ENCODE results near the gene F2RL3. TPM values are rescaled to one million over a fixed set of nuclear protein-coding genes. Genes with fewer than 3 reads are reported as not detected.

Gene F2RL3
- total and polyA plus RNA-seq, 12 donors, result 0.13 to 8.3 (median 1.3) TPM

GRCh38 chr19:16856091-16856490 lies 32.7 kb upstream of the F2RL3 start:
- H3K36me3 ChIP-seq, result peaks cover 6 to 88% (median 32%) of the 10 kb centered on the region in 9 donors
- DNase-seq (no peak), ATAC-seq (peak in 1 of 8 donors; percentile 29)
- WGBS, 2 donors, result 86 to 88% methylated on average over 9 of the region's 9 CpGs
- TF ChIP-seq, protein P1, sequence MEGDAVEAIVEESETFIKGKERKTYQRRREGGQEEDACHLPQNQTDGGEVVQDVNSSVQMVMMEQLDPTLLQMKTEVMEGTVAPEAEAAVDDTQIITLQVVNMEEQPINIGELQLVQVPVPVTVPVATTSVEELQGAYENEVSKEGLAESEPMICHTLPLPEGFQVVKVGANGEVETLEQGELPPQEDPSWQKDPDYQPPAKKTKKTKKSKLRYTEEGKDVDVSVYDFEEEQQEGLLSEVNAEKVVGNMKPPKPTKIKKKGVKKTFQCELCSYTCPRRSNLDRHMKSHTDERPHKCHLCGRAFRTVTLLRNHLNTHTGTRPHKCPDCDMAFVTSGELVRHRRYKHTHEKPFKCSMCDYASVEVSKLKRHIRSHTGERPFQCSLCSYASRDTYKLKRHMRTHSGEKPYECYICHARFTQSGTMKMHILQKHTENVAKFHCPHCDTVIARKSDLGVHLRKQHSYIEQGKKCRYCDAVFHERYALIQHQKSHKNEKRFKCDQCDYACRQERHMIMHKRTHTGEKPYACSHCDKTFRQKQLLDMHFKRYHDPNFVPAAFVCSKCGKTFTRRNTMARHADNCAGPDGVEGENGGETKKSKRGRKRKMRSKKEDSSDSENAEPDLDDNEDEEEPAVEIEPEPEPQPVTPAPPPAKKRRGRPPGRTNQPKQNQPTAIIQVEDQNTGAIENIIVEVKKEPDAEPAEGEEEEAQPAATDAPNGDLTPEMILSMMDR (IDR thresholded peaks at IDR 0.05), result no peak
- H3K4me3 ChIP-seq, result no peak overlapping the region
- H3K27ac ChIP-seq, result no peak overlapping the region
- H3K27me3 ChIP-seq, result no peaks in the 10 kb centered on the region
- H3K4me1 ChIP-seq, result no peaks in the 10 kb centered on the region
- intact Hi-C loops (cut with DNase I), result no loop called here
- no peaks in the 10 kb centered on the region for H3K9me3 ChIP-seq

- H3K36me3 ChIP-seq, result peaks cover 0 to 88% (median 25%) of the 10 kb centered on the region in 9 donors
- intact Hi-C loops (cut with DNase I), result no loop called here
- 97% methylated on average over 7 of the region's 7 CpGs for WGBS, 2 donors
Measured at GRCh38 chr19:16859626-16860025, 29.2 kb upstream of the F2RL3 start.

GRCh38 chr19:16860118-16860517 lies 28.7 kb upstream of the F2RL3 start:
- TF ChIP-seq, protein P1 (IDR thresholded peaks at IDR 0.05), result no peak
- ATAC-seq (no peak), DNase-seq (no peak)
- Histone ChIP-seq H3K4me1 (peaks cover 0 to 14% (median 0%) of the 10 kb centered on the region in 9 donors), H3K9me3 (no peaks in the 10 kb centered on the region), H3K27ac (no peak overlapping the region), H3K4me3 (no peak overlapping the region), H3K27me3 (no peaks in the 10 kb centered on the region), H3K36me3 (peaks cover 0 to 88% (median 22%) of the 10 kb centered on the region in 9 donors)
- WGBS, 2 donors, result 94 to 95% methylated on average over 20 of the region's 20 CpGs
- intact Hi-C loops (cut with DNase I), result no loop called here

More at GRCh38 chr19:16859626-16860025, 29.2 kb upstream of the F2RL3 start:
- Histone ChIP-seq H3K27me3 (no peaks in the 10 kb centered on the region), H3K9me3 (no peaks in the 10 kb centered on the region), H3K4me1 (peaks cover 0 to 14% (median 0%) of the 10 kb centered on the region in 9 donors), H3K4me3 (no peak overlapping the region), H3K27ac (no peak overlapping the region)
- TF ChIP-seq, protein P1 (IDR thresholded peaks at IDR 0.05), result no peak
- DNase-seq (no peak), ATAC-seq (no peak)

DNA sequence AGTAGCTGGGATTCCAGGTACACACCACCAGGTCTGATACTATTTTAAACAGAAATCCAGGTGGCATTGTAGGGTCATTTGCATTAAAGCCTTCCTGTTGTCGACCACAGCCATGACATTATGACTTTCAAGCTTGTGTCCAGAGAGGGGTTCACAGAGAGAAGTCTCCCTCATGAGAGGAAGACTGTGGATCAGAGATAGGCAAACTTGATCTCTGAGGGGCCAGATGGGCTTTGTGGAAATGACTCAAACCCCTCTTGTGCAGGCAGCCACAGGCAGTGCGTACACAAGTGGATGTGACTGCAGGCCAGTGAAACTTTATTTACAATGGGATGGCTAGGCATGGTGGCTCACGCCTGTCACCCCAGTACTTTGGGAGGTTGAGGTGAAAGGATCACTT lies 27.8 kb upstream of the F2RL3 start:
- Histone ChIP-seq H3K4me1 (peaks cover 0 to 14% (median 0%) of the 10 kb centered on the region in 9 donors), H3K36me3 (peaks cover 0 to 88% (median 27%) of the 10 kb centered on the region in 9 donors), H3K4me3 (no peak overlapping the region), H3K27ac (no peak overlapping the region), H3K9me3 (no peaks in the 10 kb centered on the region), H3K27me3 (no peaks in the 10 kb centered on the region)
- TF ChIP-seq, protein P1 (IDR thresholded peaks at IDR 0.05), result no peak
- DNase-seq, result no peak
- no peak for ATAC-seq
- intact Hi-C loops (cut with DNase I), result no loop called here
- WGBS, 2 donors, result 95 to 96% methylated on average over 3 of the region's 3 CpGs

Measured in heart right ventricle (tissue), 16 donors.